AG10803 (cell line): ENCODE data around the gene MEIOSIN.

Source experiments
- DNase-seq: peaks from one replicate; pipeline ENCODE4 v3.0.0; 2010; ENCODE audit warnings: low read depth
- H3K4me3 ChIP-seq: 2 replicates; pipeline ENCODE4 v1.5.1; 2011; ENCODE audit warnings: mild to moderate bottlenecking, low read length, control low read depth
- CTCF ChIP-seq: conservative IDR thresholded peaks from 2 replicates; pipeline ENCODE4 v1.5.1; 2011; ENCODE audit warnings: mild to moderate bottlenecking, low read length, control low read depth, inconsistent platforms

Gene MEIOSIN

DNA sequence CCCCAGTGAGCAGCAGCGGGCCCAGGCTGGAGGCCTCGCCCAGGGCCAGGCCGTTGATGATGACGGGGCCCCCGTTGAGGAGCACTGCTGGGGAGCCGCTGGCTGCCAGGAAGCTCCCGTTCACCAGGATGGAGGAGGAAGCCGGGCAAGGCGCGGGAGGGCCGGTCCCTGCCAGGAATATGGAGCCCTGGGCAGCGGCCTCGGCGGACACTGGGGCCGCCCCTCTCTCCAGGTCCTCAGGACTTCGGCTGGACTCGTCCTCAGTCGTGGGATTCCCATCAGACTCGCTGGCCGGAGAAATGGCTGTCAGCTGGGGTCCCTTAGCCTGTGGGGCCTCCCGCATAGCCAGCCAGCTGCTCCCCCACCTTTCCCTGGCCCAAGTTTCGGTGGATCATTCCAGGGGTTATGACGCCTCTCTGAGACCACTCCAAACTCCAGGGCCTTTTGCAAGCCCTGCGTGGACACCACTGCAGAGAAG lies 33.7 kb downstream of the MEIOSIN start:
- DNase-seq, result no peak
- no peak for TF ChIP-seq CTCF
- peak overlapping the region; percentile 91 for H3K4me3 ChIP-seq

DNA sequence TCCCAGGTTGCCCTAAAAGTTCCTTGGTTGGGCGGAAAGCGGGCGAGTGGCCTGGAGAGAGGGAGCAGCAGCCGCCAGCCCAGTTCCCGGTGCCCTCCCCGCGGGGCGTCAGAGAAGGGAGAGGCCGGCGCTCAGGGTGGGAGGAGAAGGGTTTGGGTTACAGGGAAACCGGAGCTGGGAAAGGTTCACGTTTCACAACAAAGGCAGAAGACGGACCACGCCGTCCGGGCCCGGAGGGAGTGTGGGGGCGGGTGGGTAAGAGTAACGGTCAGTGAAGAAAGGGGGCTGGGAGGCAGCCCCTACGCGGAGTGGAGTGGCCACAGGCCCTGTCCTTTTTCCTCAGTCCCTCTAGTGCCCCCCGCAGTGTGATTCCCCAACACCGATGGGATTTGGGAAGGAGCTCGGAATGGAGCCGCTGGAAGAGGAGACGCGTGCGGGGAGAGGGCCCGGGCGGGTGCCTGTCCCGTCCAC lies 34.2 kb downstream of the MEIOSIN start:
- peak overlapping the region; percentile 91 for H3K4me3 ChIP-seq
- peak; percentile 82 for DNase-seq
- TF ChIP-seq CTCF, result no peak

GRCh38 chr19:45767881-45768654 lies 34.8 kb downstream of the MEIOSIN start:
- TF ChIP-seq CTCF, result no peak
- H3K4me3 ChIP-seq, result peak overlapping the region; percentile 91
- DNase-seq, result peak; percentile 73

DNA sequence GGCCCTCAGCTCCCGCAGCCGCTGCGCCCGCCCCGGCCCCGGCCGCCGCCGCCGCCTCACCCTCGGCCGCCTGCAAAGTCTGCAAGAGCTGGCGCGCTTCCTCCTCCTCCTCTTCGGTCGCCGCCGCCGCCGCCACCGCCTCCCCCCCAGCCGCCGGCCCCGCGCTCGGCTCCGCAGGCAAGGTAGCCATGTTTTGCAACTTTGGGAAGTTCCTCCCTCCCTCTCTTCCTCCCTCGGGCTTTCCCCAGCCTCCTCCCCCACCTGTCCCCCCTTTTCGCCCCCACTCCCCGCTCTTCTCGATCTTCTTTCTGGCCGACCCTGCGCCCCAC lies 35.4 kb downstream of the MEIOSIN start:
- DNase-seq, result peak; percentile 63
- no peak for TF ChIP-seq CTCF

DNA sequence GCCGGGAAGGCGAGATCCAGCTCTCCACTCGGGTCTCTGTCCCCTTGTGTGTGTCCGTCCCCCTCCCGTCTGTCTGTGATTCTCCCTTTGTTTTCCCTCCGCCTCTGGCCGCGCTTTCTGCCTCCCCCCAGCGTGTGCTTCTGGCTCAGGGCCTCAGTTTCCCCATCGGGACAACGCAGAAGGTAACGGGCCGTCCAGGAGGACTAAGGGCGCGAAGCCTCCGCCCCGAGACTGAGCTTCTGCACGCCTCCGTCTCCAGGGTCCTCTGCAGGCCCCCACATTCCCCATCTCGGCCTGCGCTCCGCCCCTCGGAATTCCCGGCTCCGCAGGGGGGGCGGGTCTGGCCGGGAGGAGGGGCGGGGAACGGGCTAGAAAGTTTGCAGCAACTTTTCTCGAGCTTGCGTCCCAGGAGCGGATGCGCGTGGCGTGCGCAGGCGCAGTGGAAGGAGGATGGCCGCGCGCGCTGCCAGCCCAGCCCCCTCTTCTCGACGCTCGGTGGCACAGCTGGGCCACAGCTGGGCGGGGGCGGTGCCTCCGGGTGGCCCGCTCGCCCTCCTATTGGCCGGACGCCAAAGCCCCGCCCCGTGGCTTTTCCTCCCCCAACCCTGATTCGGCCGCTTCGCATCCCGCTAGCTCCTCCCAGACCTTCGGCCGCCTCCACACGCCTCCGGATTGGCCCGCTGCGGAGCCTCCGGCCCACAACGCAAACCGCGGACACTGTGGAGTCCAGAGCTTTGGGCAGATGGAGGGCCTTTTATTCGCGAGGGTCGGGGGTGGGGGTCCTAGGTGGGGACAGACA lies 35.9 kb downstream of the MEIOSIN start, which contains the start of gene SIX5:
TSS of gene SIX5 (minus strand) at position 269 of the 799 bp plus-strand sequence. CDS start 408 bp downstream, outside the sequence.
- no peak for TF ChIP-seq CTCF
- H3K4me3 ChIP-seq, result peak within 1 kb of the TSS; percentile 91
- peak; percentile 98 for DNase-seq

More for the DNA sequence above, 35.4 kb downstream of the MEIOSIN start:
- peak overlapping the region; percentile 91 for H3K4me3 ChIP-seq

DNA sequence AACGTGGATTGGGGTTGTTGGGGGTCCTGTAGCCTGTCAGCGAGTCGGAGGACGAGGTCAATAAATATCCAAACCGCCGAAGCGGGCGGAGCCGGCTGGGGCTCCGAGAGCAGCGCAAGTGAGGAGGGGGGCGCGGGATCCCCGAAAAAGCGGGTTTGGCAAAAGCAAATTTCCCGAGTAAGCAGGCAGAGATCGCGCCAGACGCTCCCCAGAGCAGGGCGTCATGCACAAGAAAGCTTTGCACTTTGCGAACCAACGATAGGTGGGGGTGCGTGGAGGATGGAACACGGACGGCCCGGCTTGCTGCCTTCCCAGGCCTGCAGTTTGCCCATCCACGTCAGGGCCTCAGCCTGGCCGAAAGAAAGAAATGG lies 36.6 kb downstream of the MEIOSIN start:
- TF ChIP-seq CTCF, result no peak
- peak; percentile 54 for DNase-seq
- peak overlapping the region; percentile 58 for H3K4me3 ChIP-seq
